SHP77 (cell line): Measurements from ENCODE around the gene GAK.

Experiments
- DNase-seq, 2 experiments: peaks; one replicate each; lab custom pipeline; 2025; lab: John Stamatoyannopoulos, UW

The GAK gene

GRCh38 chr4:848803-849477 lies 83.2 kb downstream of the GAK start:
- DNase-seq, result no peak

GRCh38 chr4:848307-848691 lies 83.8 kb downstream of the GAK start:
- DNase-seq, result no peak

- DNase-seq, result no peak
Measured at GRCh38 chr4:845836-846251, 86.3 kb downstream of the GAK start.

- no peak for DNase-seq
Measured at GRCh38 chr4:845233-845835, 86.8 kb downstream of the GAK start.

- DNase-seq, result no peak
Measured at GRCh38 chr4:844752-845232, 87.3 kb downstream of the GAK start.

- no peak for DNase-seq
Measured at GRCh38 chr4:839675-840443, 92.3 kb downstream of the GAK start.

- DNase-seq, result no peak
Measured at GRCh38 chr4:837772-838171, 94.3 kb downstream of the GAK start.

GRCh38 chr4:836750-837301 lies 95.3 kb downstream of the GAK start:
- DNase-seq, result no peak

GRCh38 chr4:836003-836511 lies 96.1 kb downstream of the GAK start:
- no peak for DNase-seq

GRCh38 chr4:835148-836002 lies 96.7 kb downstream of the GAK start:
- peak; percentile 43 to 59 for DNase-seq

GRCh38 chr4:834368-835147 lies 97.6 kb downstream of the GAK start:
- no peak for DNase-seq

GRCh38 chr4:833731-834367 lies 98.3 kb downstream of the GAK start:
- DNase-seq, result no peak

- DNase-seq, result no peak
Measured at GRCh38 chr4:833156-833555, 99.0 kb downstream of the GAK start.

GRCh38 chr4:832536-832935 lies 99.6 kb downstream of the GAK start:
- no peak for DNase-seq

GRCh38 chr4:832108-832507 lies 100.0 kb downstream of the GAK start:
- DNase-seq, result no peak

- DNase-seq, result no peak
Measured at GRCh38 chr4:831483-831805, 100.7 kb downstream of the GAK start.

GRCh38 chr4:830601-831482 lies 101.3 kb downstream of the GAK start:
- DNase-seq, result no peak

- no peak for DNase-seq
Measured at GRCh38 chr4:829761-830600, 102.1 kb downstream of the GAK start.

- DNase-seq, result no peak
Measured at GRCh38 chr4:829291-829690, 102.8 kb downstream of the GAK start.
